Measurements from ENCODE around the gene ISOC2. TPM values are rescaled to one million over a fixed set of nuclear protein-coding genes. Genes with fewer than 3 reads are reported as not detected.

The ISOC2 gene
- total RNA-seq, 2 experiments from 2014 or later: 31.9 to 32.1 TPM

- Mint-ChIP-seq H3K4me1 (ENCODE audit: low read depth) (peaks cover 28% of the 10 kb centered on the region), H3K27me3 (ENCODE audit: low read depth) (no peaks in the 10 kb centered on the region), H3K27ac (peak overlapping the region; percentile 71), H3K9me3 (ENCODE audit: insufficient read depth) (no peaks in the 10 kb centered on the region), H3K4me3 (peak overlapping the region; percentile 87), H3K36me3 (ENCODE audit: low read depth) (no peaks in the 10 kb centered on the region)
- ATAC-seq (no peak), DNase-seq (no peak)
- CTCF ChIA-PET: interaction anchor here (0.6 to 2.7 kb wide), 10 partner anchors 9 to 302 kb away, joined by 3 to 24 read pairs (median 3); partner anchors contain the start of gene UBE2S
- POLR2A ChIA-PET: interaction anchor here (0.6 to 2.3 kb wide), 4 partner anchors 14 to 206 kb away, joined by 3 to 8 read pairs (median 4); partner anchors contain the start of gene ZNF628
These were observed 658 bp upstream of the ISOC2 start for GRCh38 chr19:55461974-55462626.

- H3K36me3 Mint-ChIP-seq (ENCODE audit: low read depth): no peaks in the 10 kb centered on the region
- ChIA-PET CTCF (no interaction called here), POLR2A (no interaction called here)
- H3K9me3 Mint-ChIP-seq (ENCODE audit: insufficient read depth): no peaks in the 10 kb centered on the region
- H3K4me1 Mint-ChIP-seq (ENCODE audit: low read depth): peaks cover 28% of the 10 kb centered on the region
- H3K27me3 Mint-ChIP-seq (ENCODE audit: low read depth): no peaks in the 10 kb centered on the region
- peak overlapping the region; percentile 71 for H3K27ac Mint-ChIP-seq
- DNase-seq: peak; percentile 57
- ATAC-seq: no peak
- H3K4me3 Mint-ChIP-seq: peak overlapping the region; percentile 87
These were observed 678 bp downstream of the ISOC2 start for GRCh38 chr19:55460670-55461258.

GRCh38 chr19:55459950-55460657 is 1.3 kb downstream of the ISOC2 start:
- H3K27ac Mint-ChIP-seq: peak overlapping the region; percentile 52
- H3K27me3 Mint-ChIP-seq (ENCODE audit: low read depth): no peaks in the 10 kb centered on the region
- H3K9me3 Mint-ChIP-seq (ENCODE audit: insufficient read depth): no peaks in the 10 kb centered on the region
- DNase-seq (no peak), ATAC-seq (no peak)
- peaks cover 28% of the 10 kb centered on the region for H3K4me1 Mint-ChIP-seq (ENCODE audit: low read depth)
- CTCF ChIA-PET: no interaction called here
- peak overlapping the region; percentile 87 for H3K4me3 Mint-ChIP-seq
- H3K36me3 Mint-ChIP-seq (ENCODE audit: low read depth): no peaks in the 10 kb centered on the region
- POLR2A ChIA-PET: no interaction called here

- H3K27ac Mint-ChIP-seq: no peak overlapping the region
- ChIA-PET POLR2A (no interaction called here), CTCF (no interaction called here)
- DNase-seq: no peak
- peaks cover 3% of the 10 kb centered on the region for H3K36me3 Mint-ChIP-seq (ENCODE audit: low read depth)
- no peaks in the 10 kb centered on the region for H3K27me3 Mint-ChIP-seq (ENCODE audit: low read depth)
- H3K4me3 Mint-ChIP-seq: no peak overlapping the region
- ATAC-seq: no peak
- no peaks in the 10 kb centered on the region for H3K9me3 Mint-ChIP-seq (ENCODE audit: insufficient read depth)
- H3K4me1 Mint-ChIP-seq (ENCODE audit: low read depth): peaks cover 28% of the 10 kb centered on the region
These were observed 1.9 kb downstream of the ISOC2 start for GRCh38 chr19:55459551-55459949.

- Mint-ChIP-seq H3K4me3 (no peak overlapping the region), H3K4me1 (ENCODE audit: low read depth) (peaks cover 33% of the 10 kb centered on the region), H3K27ac (no peak overlapping the region), H3K36me3 (ENCODE audit: low read depth) (peaks cover 10% of the 10 kb centered on the region), H3K27me3 (ENCODE audit: low read depth) (peaks cover 5% of the 10 kb centered on the region), H3K9me3 (ENCODE audit: insufficient read depth) (no peaks in the 10 kb centered on the region)
- ATAC-seq: no peak
- ChIA-PET CTCF (interaction anchor here (0.7 to 1.3 kb wide), 3 partner anchors 9 to 46 kb away, joined by 3 to 5 read pairs (median 3); partner anchors contain the start of gene ZNF628), POLR2A (no interaction called here)
- no peak for DNase-seq
These were observed 3.6 kb downstream of the ISOC2 start for GRCh38 chr19:55457683-55458457.

- peaks cover 26% of the 10 kb centered on the region for H3K4me1 Mint-ChIP-seq (ENCODE audit: low read depth)
- peaks cover 11% of the 10 kb centered on the region for H3K27me3 Mint-ChIP-seq (ENCODE audit: low read depth)
- ATAC-seq (no peak), DNase-seq (no peak)
- peaks cover 10% of the 10 kb centered on the region for H3K36me3 Mint-ChIP-seq (ENCODE audit: low read depth)
- H3K9me3 Mint-ChIP-seq (ENCODE audit: insufficient read depth): no peaks in the 10 kb centered on the region
- no peak overlapping the region for H3K4me3 Mint-ChIP-seq
- H3K27ac Mint-ChIP-seq: no peak overlapping the region
- CTCF ChIA-PET: interaction anchor here (1.1 kb wide), 1 partner anchor 117 kb away, joined by 3 read pairs; the partner anchor contains the start of gene KMT5C
- POLR2A ChIA-PET: no interaction called here
These were observed 5.1 kb downstream of the ISOC2 start for GRCh38 chr19:55456347-55456746.

- POLR2A ChIA-PET: no interaction called here
- CTCF ChIA-PET: interaction anchor here (1.1 kb wide), 1 partner anchor 117 kb away, joined by 3 read pairs; the partner anchor contains the start of gene KMT5C
- Mint-ChIP-seq H3K27ac (no peak overlapping the region), H3K9me3 (ENCODE audit: insufficient read depth) (no peaks in the 10 kb centered on the region), H3K4me3 (no peak overlapping the region), H3K27me3 (ENCODE audit: low read depth) (peaks cover 15% of the 10 kb centered on the region), H3K36me3 (ENCODE audit: low read depth) (peaks cover 10% of the 10 kb centered on the region), H3K4me1 (ENCODE audit: low read depth) (peaks cover 20% of the 10 kb centered on the region)
- DNase-seq (no peak), ATAC-seq (no peak)
These were observed 5.7 kb downstream of the ISOC2 start for GRCh38 chr19:55455576-55456235.

GRCh38 chr19:55454787-55455243 is 6.6 kb downstream of the ISOC2 start:
- Mint-ChIP-seq H3K27me3 (ENCODE audit: low read depth) (peaks cover 20% of the 10 kb centered on the region), H3K4me3 (no peak overlapping the region), H3K9me3 (ENCODE audit: insufficient read depth) (no peaks in the 10 kb centered on the region), H3K27ac (no peak overlapping the region), H3K4me1 (ENCODE audit: low read depth) (peaks cover 11% of the 10 kb centered on the region), H3K36me3 (ENCODE audit: low read depth) (peaks cover 10% of the 10 kb centered on the region)
- ChIA-PET POLR2A (no interaction called here), CTCF (interaction anchor here (1.4 kb wide), 1 partner anchor 32 kb away, joined by 3 read pairs; no protein-coding TSS in a partner anchor)
- ATAC-seq (peak; percentile 42), DNase-seq (peak; percentile 69)

- CTCF ChIA-PET: interaction anchor here (0.6 to 1.6 kb wide), 9 partner anchors 12 to 312 kb away, joined by 3 to 7 read pairs (median 4); no protein-coding TSS in a partner anchor
- H3K4me1 Mint-ChIP-seq (ENCODE audit: low read depth): peaks cover 8% of the 10 kb centered on the region
- DNase-seq: no peak
- no peaks in the 10 kb centered on the region for H3K9me3 Mint-ChIP-seq (ENCODE audit: insufficient read depth)
- H3K4me3 Mint-ChIP-seq: no peak overlapping the region
- POLR2A ChIA-PET: interaction anchor here (0.5 to 0.9 kb wide), 2 partner anchors 45 to 55 kb away, joined by 4 read pairs; no protein-coding TSS in a partner anchor
- H3K27me3 Mint-ChIP-seq (ENCODE audit: low read depth): peaks cover 22% of the 10 kb centered on the region
- no peak for ATAC-seq
- peaks cover 10% of the 10 kb centered on the region for H3K36me3 Mint-ChIP-seq (ENCODE audit: low read depth)
- peak overlapping the region; percentile 20 for H3K27ac Mint-ChIP-seq
These were observed 7.8 kb downstream of the ISOC2 start for GRCh38 chr19:55453511-55454260.

GRCh38 chr19:55452749-55453346 is 8.6 kb downstream of the ISOC2 start:
- ChIA-PET CTCF (interaction anchor here (0.6 to 1.6 kb wide), 7 partner anchors 12 to 311 kb away, joined by 3 to 7 read pairs (median 4); no protein-coding TSS in a partner anchor), POLR2A (interaction anchor here (0.9 kb wide), 1 partner anchor 44 kb away, joined by 4 read pairs; no protein-coding TSS in a partner anchor)
- Mint-ChIP-seq H3K9me3 (ENCODE audit: insufficient read depth) (no peaks in the 10 kb centered on the region), H3K4me1 (ENCODE audit: low read depth) (peaks cover 8% of the 10 kb centered on the region), H3K27me3 (ENCODE audit: low read depth) (peaks cover 22% of the 10 kb centered on the region), H3K36me3 (ENCODE audit: low read depth) (peaks cover 10% of the 10 kb centered on the region), H3K4me3 (no peak overlapping the region), H3K27ac (no peak overlapping the region)
- peak; percentile 65 for ATAC-seq
- DNase-seq: peak; percentile 50

All from activated CD8-positive, alpha-beta T cell treated with anti-CD3 and anti-CD28 coated beads, Interleukin-2, amount 10 ng/mL, durations not matched to agents 7 days and 5 days (primary cell).